K562 (cell line): Measurements from ENCODE around the gene SEC14L3. TPM values are rescaled to one million over a fixed set of nuclear protein-coding genes. Genes with fewer than 3 reads are reported as not detected.

Experiments used
- ADNP ChIP-seq: fragments of 200-800 bp; sonication (Bioruptor generic); IDR thresholded peaks from 2 replicates; pipeline ENCODE4 v1.6.1; 2016; ENCODE audit warnings: missing genetic modification characterization, missing compliant biosample characterization
- ARID1B ChIP-seq: fragments of 450-650 bp; IDR thresholded peaks from 2 replicates; pipeline ENCODE4 v1.6.1; 2016; ENCODE audit warnings: antibody characterized with exemption, mild to moderate bottlenecking, inconsistent platforms
- ARNT ChIP-seq, 2 experiments: fragments of 450-650 bp; IDR thresholded peaks; 2 replicates each; pipeline ENCODE4 v1.6.1; 2016; ENCODE audit warnings: mild to moderate bottlenecking in 1 of 2
- DIDO1 ChIP-seq: fragments of 450-650 bp; IDR thresholded peaks from 2 replicates; pipeline ENCODE4 v1.6.1; 2016; ENCODE audit warnings: low read depth, missing biosample characterization, missing genetic modification characterization
- ETV1 ChIP-seq: fragments of 450-650 bp; conservative IDR thresholded peaks from 2 replicates; pipeline ENCODE4 v1.6.1; 2016; ENCODE audit warnings: missing genetic modification characterization, control low read depth, low read depth, missing compliant biosample characterization
- HDAC2 ChIP-seq: fragments of 450-650 bp; IDR thresholded peaks from 2 replicates; pipeline ENCODE4 v1.6.1; 2016; ENCODE audit warnings: mild to moderate bottlenecking
- KDM1A ChIP-seq, 2 experiments: fragments of 450-650 bp; IDR thresholded peaks; 2 replicates each; pipeline ENCODE4 v1.6.1; 2016; ENCODE audit warnings: mild to moderate bottlenecking in 2 of 2
- NFXL1 ChIP-seq: fragments of 450-650 bp; formaldehyde crosslinking; IDR thresholded peaks from 2 replicates; pipeline ENCODE4 v1.4.0; 2021; ENCODE audit warnings: mild to moderate bottlenecking
- PTBP1 ChIP-seq: fragments of 200-400 bp; formaldehyde crosslinking; IDR thresholded peaks from 2 replicates; pipeline ENCODE4 v1.6.1; 2017; ENCODE audit warnings: low read depth, low read length
- REST ChIP-seq, 2 experiments: fragments of 450-650 bp; formaldehyde crosslinking in 1 of 2; IDR thresholded peaks; 2 replicates each; pipeline versions ENCODE4 v1.4.0 to v1.6.1; 2014 to 2020; ENCODE audit warnings: mild to moderate bottlenecking in 2 of 2, borderline replicate concordance in 1 of 2, low read depth in 1 of 2
- SMAD1 ChIP-seq: fragments of 150-350 bp; IDR thresholded peaks from 2 replicates; pipeline ENCODE4 v1.6.1; 2014; ENCODE audit warnings: low read length, low read depth; ENCODE audit not compliant: partially characterized antibody
- ZNF280B ChIP-seq: fragments of 250-450 bp; sonication (Bioruptor Pico); IDR thresholded peaks from 2 replicates; pipeline ENCODE4 v1.5.1; 2021; ENCODE audit warnings: mild to moderate bottlenecking
- ZNF3 ChIP-seq: fragments of 250-450 bp; sonication (Bioruptor Pico); IDR thresholded peaks from 2 replicates; pipeline ENCODE4 v1.5.0; 2021; ENCODE audit warnings: mild to moderate bottlenecking, moderate library complexity
- ZNF586 ChIP-seq: fragments of 450-650 bp; formaldehyde crosslinking; conservative IDR thresholded peaks from 2 replicates; pipeline ENCODE4 v1.4.0; 2020; ENCODE audit warnings: mild to moderate bottlenecking, moderate library complexity
- ZNF77 ChIP-seq: fragments of 250-450 bp; sonication (Bioruptor Pico); IDR thresholded peaks from 2 replicates; pipeline ENCODE4 v1.5.0; 2020
- polyA plus RNA-seq, 8 experiments: library from polyadenylated mRNA; depleted of rRNA in 4 of 8; stranded (reverse) in 5 of 8; unstranded in 3 of 8; fragments of >200 nt; fragmentation: Nextera tagmentation in 2 of 8; fragmentation: Illumina TruSeq in 1 of 8; extraction: Ambion mirVana in 2 of 8; extraction: Trizol in 1 of 8; gene quantifications; 2 replicates each; pipeline versions ENCODE4 v1.2.1 to v1.2.3, GENCODE V29; 2011 to 2014; ENCODE audit warnings: inconsistent platforms in 1 of 8, missing spikeins in 1 of 8
- total RNA-seq, 7 experiments: library from RNA; depleted of rRNA in 6 of 7; stranded (reverse); fragments of >200 nt in 6 of 7; fragmentation: Illumina TruSeq in 2 of 7; extraction: Trizol in 2 of 7; gene quantifications; 2 replicates each; pipeline versions ENCODE4 v1.2.1 to v1.2.3, GENCODE V29; 2011 to 2021; ENCODE audit warnings: low replicate concordance in 1 of 7

SEC14L3 gene
- total and polyA plus RNA-seq, 9 of the 15 experiments (the other 6 are each of a cell fraction or from before 2014, with no cell fraction given), result not detected

GRCh38 chr22:30426388-30427353, 45.1 kb downstream of the SEC14L3 start (continued):
- 0 out of 2 replicates have a peak, but pooled peaks have one; percentile 21 for TF ChIP-seq HDAC2
- peak; percentile 58; the same call in 1 of the 2 replicates for TF ChIP-seq ADNP
- TF ChIP-seq SMAD1, result no peak
- TF ChIP-seq ZNF586 (CRISPR knock-in tag), result no peak
- TF ChIP-seq ARID1B, result no peak
- no peak for TF ChIP-seq ETV1
- TF ChIP-seq NFXL1 (CRISPR knock-in tag), result no peak
- TF ChIP-seq DIDO1 (tag), result no peak
- no peak for TF ChIP-seq ZNF3 (CRISPR knock-in tag)
- peak in 1 of 2 experiments; percentile 65; a peak in 2 of 4 replicates for TF ChIP-seq KDM1A (IDR thresholded peaks at IDR 0.05)
- no peak for TF ChIP-seq ARNT (IDR thresholded peaks at IDR 0.05)
- TF ChIP-seq ZNF77 (CRISPR knock-in tag), result no peak
- no peak for TF ChIP-seq ZNF280B (CRISPR knock-in tag)
- TF ChIP-seq PTBP1, result 0 out of 2 replicates have a peak, but pooled peaks have one; percentile 61
- TF ChIP-seq REST (IDR thresholded peaks at IDR 0.05; ENCODE audit: borderline replicate concordance), result peak; percentile 34; the same call in 1 of the 2 replicates
- no peak for TF ChIP-seq REST (CRISPR knock-in tag; IDR thresholded peaks at IDR 0.05; ENCODE audit: low read depth)
